Measurements from ENCODE around the gene LCE4A. TPM values are rescaled to one million over a fixed set of nuclear protein-coding genes. Genes with fewer than 3 reads are reported as not detected.
A peak's percentile ranks its signal among the peaks of the same experiment; 100 is the strongest.
"Not testable (repeated sequence)": the region's sequence is repeated elsewhere in the genome, so short reads cannot be mapped to it uniquely, and the experiment has no call there.

The LCE4A gene
- total and polyA plus RNA-seq, 2 experiments from 2014 or later, result not detected

DNA sequence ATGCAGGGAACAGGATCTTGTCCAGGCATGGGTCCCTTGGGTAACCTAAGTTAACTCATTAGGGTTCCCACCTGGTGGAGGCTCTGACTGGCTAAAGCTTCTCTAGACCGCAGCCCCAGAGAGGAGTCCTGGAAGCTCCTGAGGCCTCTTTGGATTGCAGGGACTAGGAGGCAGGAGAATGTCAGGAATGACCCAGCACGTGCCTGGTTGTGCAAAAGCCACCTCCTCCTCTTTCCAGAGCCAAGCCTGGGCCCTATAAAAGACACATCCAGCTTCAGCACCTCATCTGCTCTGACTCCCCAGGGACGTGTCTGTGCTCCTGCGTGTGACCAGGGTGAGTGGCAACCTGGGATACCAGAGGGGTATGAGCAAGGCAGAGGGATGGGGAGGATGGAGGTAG is 22.1 kb upstream of the LCE4A start, which contains the start of gene LCE2B:
LCE2B (plus strand) TSS at position 301 of the 400 bp plus-strand sequence. CDS start 721 bp downstream, outside the sequence.
- H3K36me3 ChIP-seq (ENCODE audit: insufficient read depth); H3K4me3 Mint-ChIP-seq; H3K27me3 Mint-ChIP-seq (ENCODE audit: insufficient read depth, low read depth, poor library complexity); H3K79me2 ChIP-seq (replicated peaks; ENCODE audit: insufficient read depth); H3K4me1 Mint-ChIP-seq; H3K4me2 ChIP-seq; H3K4me3 ChIP-seq; H3K27ac ChIP-seq (ENCODE audit: low read depth); H3K27ac Mint-ChIP-seq; H2AFZ ChIP-seq; H3K27me3 ChIP-seq (ENCODE audit: insufficient read depth); DNase-seq (ENCODE audit: low spot score); H3K4me1 ChIP-seq (ENCODE audit: insufficient read depth); ATAC-seq; H3K36me3 Mint-ChIP-seq (ENCODE audit: low read depth); H3K9me2 ChIP-seq (ENCODE audit: insufficient read depth); H3F3A ChIP-seq (replicated peaks; ENCODE audit: low read depth); H4K20me1 ChIP-seq (replicated peaks; ENCODE audit: insufficient read depth): not testable (repeated sequence)
- H3K9me3 Mint-ChIP-seq, result peaks cover 12% of the 10 kb centered on the region; the same call in 1 of the 3 replicates

GRCh38 chr1:152697701-152698600 is 10.0 kb upstream of the LCE4A start, which contains the start of gene LCE2A:
TSS of gene LCE2A (plus strand) at chr1:152698345. CDS start at chr1:152698902, 557 bp downstream.
- H4K20me1 ChIP-seq (replicated peaks; ENCODE audit: insufficient read depth), result no peaks in the 10 kb centered on the region
- Mint-ChIP-seq H3K36me3 (ENCODE audit: low read depth) (no peaks in the 10 kb centered on the region), H3K4me3 (no peak within 1 kb of the TSS), H3K27me3 (ENCODE audit: insufficient read depth, low read depth, poor library complexity) (peaks cover 2% of the 10 kb centered on the region), H3K9me3 (peaks cover 7% of the 10 kb centered on the region), H3K27ac (no peak within 1 kb of the TSS), H3K4me1 (no peaks in the 10 kb centered on the region)
- no peaks in the 10 kb centered on the region for H3F3A ChIP-seq (replicated peaks; ENCODE audit: low read depth)
- H3K36me3 ChIP-seq (ENCODE audit: insufficient read depth), result no peaks in the 10 kb centered on the region
- no peak within 1 kb of the TSS for H2AFZ ChIP-seq
- no peaks in the 10 kb centered on the region for H3K27me3 ChIP-seq (ENCODE audit: insufficient read depth)
- no peak within 1 kb of the TSS for H3K4me3 ChIP-seq
- H3K27ac ChIP-seq (ENCODE audit: low read depth), result no peak within 1 kb of the TSS
- no peak within 1 kb of the TSS for H3K4me2 ChIP-seq
- no peaks in the 10 kb centered on the region for H3K79me2 ChIP-seq (replicated peaks; ENCODE audit: insufficient read depth)
- H3K4me1 ChIP-seq (ENCODE audit: insufficient read depth), result no peaks in the 10 kb centered on the region
- ATAC-seq (no peak), DNase-seq (ENCODE audit: low spot score) (peak; percentile 5)
- 0 out of 2 replicates have a peak, but pooled peaks cover 6% of the 10 kb centered on the region for H3K9me2 ChIP-seq (ENCODE audit: insufficient read depth)
- TF ChIP-seq, protein P1, sequence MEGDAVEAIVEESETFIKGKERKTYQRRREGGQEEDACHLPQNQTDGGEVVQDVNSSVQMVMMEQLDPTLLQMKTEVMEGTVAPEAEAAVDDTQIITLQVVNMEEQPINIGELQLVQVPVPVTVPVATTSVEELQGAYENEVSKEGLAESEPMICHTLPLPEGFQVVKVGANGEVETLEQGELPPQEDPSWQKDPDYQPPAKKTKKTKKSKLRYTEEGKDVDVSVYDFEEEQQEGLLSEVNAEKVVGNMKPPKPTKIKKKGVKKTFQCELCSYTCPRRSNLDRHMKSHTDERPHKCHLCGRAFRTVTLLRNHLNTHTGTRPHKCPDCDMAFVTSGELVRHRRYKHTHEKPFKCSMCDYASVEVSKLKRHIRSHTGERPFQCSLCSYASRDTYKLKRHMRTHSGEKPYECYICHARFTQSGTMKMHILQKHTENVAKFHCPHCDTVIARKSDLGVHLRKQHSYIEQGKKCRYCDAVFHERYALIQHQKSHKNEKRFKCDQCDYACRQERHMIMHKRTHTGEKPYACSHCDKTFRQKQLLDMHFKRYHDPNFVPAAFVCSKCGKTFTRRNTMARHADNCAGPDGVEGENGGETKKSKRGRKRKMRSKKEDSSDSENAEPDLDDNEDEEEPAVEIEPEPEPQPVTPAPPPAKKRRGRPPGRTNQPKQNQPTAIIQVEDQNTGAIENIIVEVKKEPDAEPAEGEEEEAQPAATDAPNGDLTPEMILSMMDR (conservative IDR thresholded peaks at IDR 0.05; ENCODE audit: low read depth in 2 of 2), result no peak
- TF ChIP-seq POLR2AphosphoS5 (IDR thresholded peaks at IDR 0.05; ENCODE audit: low read depth) (no peak), REST (IDR thresholded peaks at IDR 0.05; ENCODE audit: unreplicated experiment) (no peak), NANOG (IDR thresholded peaks at IDR 0.05; ENCODE audit: borderline replicate concordance) (no peak), ZNF114 (CRISPR knock-in tag; IDR thresholded peaks at IDR 0.05) (no peak), EZH2phosphoT487 (IDR thresholded peaks at IDR 0.05; ENCODE audit: unreplicated experiment) (no peak), JUNB (IDR thresholded peaks at IDR 0.05; ENCODE audit: unreplicated experiment) (no peak), STAT1 (IDR thresholded peaks at IDR 0.05; ENCODE audit: unreplicated experiment) (no peak)
- TF ChIP-seq, protein P2, sequence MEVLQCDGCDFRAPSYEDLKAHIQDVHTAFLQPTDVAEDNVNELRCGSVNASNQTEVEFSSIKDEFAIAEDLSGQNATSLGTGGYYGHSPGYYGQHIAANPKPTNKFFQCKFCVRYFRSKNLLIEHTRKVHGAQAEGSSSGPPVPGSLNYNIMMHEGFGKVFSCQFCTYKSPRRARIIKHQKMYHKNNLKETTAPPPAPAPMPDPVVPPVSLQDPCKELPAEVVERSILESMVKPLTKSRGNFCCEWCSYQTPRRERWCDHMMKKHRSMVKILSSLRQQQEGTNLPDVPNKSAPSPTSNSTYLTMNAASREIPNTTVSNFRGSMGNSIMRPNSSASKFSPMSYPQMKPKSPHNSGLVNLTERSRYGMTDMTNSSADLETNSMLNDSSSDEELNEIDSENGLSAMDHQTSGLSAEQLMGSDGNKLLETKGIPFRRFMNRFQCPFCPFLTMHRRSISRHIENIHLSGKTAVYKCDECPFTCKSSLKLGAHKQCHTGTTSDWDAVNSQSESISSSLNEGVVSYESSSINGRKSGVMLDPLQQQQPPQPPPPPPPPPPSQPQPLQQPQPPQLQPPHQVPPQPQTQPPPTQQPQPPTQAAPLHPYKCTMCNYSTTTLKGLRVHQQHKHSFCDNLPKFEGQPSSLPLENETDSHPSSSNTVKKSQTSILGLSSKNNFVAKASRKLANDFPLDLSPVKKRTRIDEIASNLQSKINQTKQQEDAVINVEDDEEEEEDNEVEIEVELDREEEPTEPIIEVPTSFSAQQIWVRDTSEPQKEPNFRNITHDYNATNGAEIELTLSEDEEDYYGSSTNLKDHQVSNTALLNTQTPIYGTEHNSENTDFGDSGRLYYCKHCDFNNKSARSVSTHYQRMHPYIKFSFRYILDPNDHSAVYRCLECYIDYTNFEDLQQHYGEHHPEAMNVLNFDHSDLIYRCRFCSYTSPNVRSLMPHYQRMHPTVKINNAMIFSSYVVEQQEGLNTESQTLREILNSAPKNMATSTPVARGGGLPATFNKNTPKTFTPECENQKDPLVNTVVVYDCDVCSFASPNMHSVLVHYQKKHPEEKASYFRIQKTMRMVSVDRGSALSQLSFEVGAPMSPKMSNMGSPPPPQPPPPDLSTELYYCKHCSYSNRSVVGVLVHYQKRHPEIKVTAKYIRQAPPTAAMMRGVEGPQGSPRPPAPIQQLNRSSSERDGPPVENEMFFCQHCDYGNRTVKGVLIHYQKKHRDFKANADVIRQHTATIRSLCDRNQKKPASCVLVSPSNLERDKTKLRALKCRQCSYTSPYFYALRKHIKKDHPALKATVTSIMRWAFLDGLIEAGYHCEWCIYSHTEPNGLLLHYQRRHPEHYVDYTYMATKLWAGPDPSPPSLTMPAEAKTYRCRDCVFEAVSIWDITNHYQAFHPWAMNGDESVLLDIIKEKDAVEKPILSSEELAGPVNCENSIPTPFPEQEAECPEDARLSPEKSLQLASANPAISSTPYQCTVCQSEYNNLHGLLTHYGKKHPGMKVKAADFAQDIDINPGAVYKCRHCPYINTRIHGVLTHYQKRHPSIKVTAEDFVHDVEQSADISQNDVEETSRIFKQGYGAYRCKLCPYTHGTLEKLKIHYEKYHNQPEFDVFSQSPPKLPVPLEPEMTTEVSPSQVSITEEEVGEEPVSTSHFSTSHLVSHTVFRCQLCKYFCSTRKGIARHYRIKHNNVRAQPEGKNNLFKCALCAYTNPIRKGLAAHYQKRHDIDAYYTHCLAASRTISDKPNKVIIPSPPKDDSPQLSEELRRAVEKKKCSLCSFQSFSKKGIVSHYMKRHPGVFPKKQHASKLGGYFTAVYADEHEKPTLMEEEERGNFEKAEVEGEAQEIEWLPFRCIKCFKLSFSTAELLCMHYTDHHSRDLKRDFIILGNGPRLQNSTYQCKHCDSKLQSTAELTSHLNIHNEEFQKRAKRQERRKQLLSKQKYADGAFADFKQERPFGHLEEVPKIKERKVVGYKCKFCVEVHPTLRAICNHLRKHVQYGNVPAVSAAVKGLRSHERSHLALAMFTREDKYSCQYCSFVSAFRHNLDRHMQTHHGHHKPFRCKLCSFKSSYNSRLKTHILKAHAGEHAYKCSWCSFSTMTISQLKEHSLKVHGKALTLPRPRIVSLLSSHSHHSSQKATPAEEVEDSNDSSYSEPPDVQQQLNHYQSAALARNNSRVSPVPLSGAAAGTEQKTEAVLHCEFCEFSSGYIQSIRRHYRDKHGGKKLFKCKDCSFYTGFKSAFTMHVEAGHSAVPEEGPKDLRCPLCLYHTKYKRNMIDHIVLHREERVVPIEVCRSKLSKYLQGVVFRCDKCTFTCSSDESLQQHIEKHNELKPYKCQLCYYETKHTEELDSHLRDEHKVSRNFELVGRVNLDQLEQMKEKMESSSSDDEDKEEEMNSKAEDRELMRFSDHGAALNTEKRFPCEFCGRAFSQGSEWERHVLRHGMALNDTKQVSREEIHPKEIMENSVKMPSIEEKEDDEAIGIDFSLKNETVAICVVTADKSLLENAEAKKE (CRISPR knock-in tag; IDR thresholded peaks at IDR 0.05), result no peak

Measured in GM23338 (cell line).